Ascending aorta (tissue), 2 donors: ENCODE data around the gene ZNF205. TPM values are rescaled to one million over a fixed set of nuclear protein-coding genes. Genes with fewer than 3 reads are reported as not detected.
"Not testable (repeated sequence)": the region's sequence is repeated elsewhere in the genome, so short reads cannot be mapped to it uniquely, and the experiment has no call there.

Experiments
- DNase-seq, 2 donors: peaks; one replicate each; pipeline ENCODE4 v3.0.0-alpha.2; 2019; ENCODE audit warnings: low spot score in 2 of 2
- H3K27ac ChIP-seq, 2 donors: fragments of 200-600 bp; sonication (generic); one replicate each; pipeline ENCODE4 v1.5.1; 2016 to 2017; ENCODE audit warnings: mild to moderate bottlenecking in 1 of 2
- H3K27me3 ChIP-seq: fragments of 200-600 bp; sonication (generic); one replicate; pipeline ENCODE4 v1.5.1; 2017
- H3K36me3 ChIP-seq, 2 donors: fragments of 200-600 bp; sonication (generic); one replicate each; pipeline ENCODE4 v1.5.1; 2016
- H3K4me1 ChIP-seq, 2 donors: fragments of 200-600 bp; sonication (generic); one replicate each; pipeline ENCODE4 v1.5.1; 2016 to 2017; ENCODE audit warnings: mild to moderate bottlenecking in 1 of 2
- H3K4me3 ChIP-seq, 2 donors: fragments of 200-600 bp; sonication (generic); one replicate each; pipeline ENCODE4 v1.5.1; 2016 to 2017; ENCODE audit warnings: mild to moderate bottlenecking in 1 of 2
- H3K9me3 ChIP-seq, 2 donors: fragments of 200-600 bp; sonication (generic); one replicate each; pipeline ENCODE4 v1.5.1; 2016
- CTCF ChIP-seq, 3 experiments: fragments of 200-600 bp in 2 of 3; fragments of 450-650 bp in 1 of 3; sonication (generic) in 2 of 3; IDR thresholded peaks; one replicate each; pipeline ENCODE4 v1.5.1; 2016 to 2019; ENCODE audit warnings: antibody characterized with exemption in 3 of 3, mild to moderate bottlenecking in 1 of 3, moderate library complexity in 1 of 3
- intact Hi-C: fragments of 100-400 bp; cut with DNase I; formaldehyde crosslinking; loops from one replicate; pipeline ENCODE4 v1.15.1; 2023
- total RNA-seq: library from RNA; depleted of rRNA; stranded (reverse); fragments of >200 nt; gene quantifications from one replicate; pipeline ENCODE4 v1.1.0, GENCODE V29; 2016

ZNF205 gene
- total RNA-seq, 1 donor from 2014 or later = 49.8 TPM

DNA sequence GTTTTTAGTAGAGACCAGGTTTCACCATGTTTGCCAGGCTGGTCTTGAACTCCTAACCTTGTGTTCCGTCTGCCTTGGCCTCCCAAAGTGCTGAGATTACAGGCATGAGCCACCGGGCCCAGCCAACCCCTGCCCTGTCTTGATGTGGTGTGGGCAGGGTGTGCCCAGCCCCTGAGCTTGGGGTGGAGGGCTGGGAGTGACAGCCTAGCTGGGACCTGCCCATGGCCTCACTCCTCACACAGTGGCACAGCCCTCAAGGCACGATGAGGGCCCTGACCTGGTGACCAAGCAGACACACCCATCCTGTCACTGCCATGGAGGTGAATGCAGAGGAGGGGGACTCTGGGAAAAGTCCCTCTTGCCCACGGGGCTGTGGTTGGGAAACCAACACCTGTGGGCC lies 43.9 kb upstream of the ZNF205 start:
- peaks cover 0 to 5% of the 10 kb centered on the region in 2 donors for H3K4me1 ChIP-seq
- DNase-seq = no peak
- no peaks in the 10 kb centered on the region for H3K27me3 ChIP-seq
- no peak overlapping the region for H3K4me3 ChIP-seq
- H3K9me3 ChIP-seq = no peaks in the 10 kb centered on the region
- no peaks in the 10 kb centered on the region for H3K36me3 ChIP-seq
- intact Hi-C loops = no loop called here
- no peak overlapping the region for H3K27ac ChIP-seq
- TF ChIP-seq CTCF (IDR thresholded peaks at IDR 0.05) = no peak

GRCh38 chr16:3069146-3069545 lies 43.2 kb upstream of the ZNF205 start:
- H3K36me3 ChIP-seq, intact Hi-C loops, H3K9me3 ChIP-seq, H3K4me1 ChIP-seq, H3K27me3 ChIP-seq, H3K4me3 ChIP-seq, H3K27ac ChIP-seq, DNase-seq: not testable (repeated sequence)

DNA sequence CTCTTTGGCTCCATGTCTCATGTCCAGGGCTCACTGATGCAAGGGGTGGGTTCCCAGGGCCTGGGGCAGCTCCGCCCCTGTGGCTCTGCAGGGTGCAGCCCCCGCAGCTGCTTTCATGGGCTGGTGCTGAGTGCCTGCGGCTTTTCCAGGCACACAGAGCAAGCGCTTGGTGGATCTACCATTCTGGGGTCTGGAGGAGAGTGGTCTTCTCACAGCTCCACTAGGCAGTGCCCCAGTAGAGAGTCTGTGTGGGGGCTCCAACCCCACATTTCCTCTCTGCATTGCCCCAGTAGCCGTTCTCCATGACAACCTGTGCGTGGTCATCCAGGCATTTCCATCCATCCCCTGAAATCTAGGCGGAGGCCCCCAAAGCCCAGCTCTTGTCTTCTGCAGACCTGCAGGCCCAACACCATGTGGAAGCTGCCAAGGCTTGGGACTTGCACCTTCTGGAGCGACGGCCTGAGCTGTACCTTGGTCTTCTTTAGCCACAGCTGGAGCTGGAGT lies 41.7 kb upstream of the ZNF205 start:
- Histone ChIP-seq H3K4me1 (no peaks in the 10 kb centered on the region), H3K27ac (no peak overlapping the region), H3K4me3 (no peak overlapping the region), H3K36me3 (no peaks in the 10 kb centered on the region), H3K9me3 (no peaks in the 10 kb centered on the region), H3K27me3 (no peaks in the 10 kb centered on the region)
- intact Hi-C loops = no loop called here
- no peak for DNase-seq
- no peak for TF ChIP-seq CTCF (IDR thresholded peaks at IDR 0.05)

DNA sequence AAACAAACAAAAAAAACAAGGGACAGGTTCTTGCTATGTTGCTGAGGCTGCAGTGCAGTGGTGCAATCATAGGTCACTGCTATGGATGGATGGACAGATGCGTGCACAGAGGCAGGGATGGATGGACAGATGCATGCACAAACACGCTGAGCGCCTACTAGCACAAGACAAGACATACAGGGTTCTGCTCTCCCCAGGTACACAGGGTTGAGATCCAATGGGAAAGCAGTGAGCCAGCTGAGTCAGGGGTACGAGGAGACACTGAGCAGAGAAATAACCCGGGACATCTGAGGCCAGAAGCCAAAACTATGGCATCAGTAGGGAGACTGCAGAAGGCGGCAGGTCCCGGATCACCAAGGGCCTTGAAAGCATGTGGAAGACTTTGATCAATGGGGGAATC lies 40.7 kb upstream of the ZNF205 start:
- Histone ChIP-seq H3K4me3 (no peak overlapping the region), H3K27me3 (no peaks in the 10 kb centered on the region), H3K27ac (no peak overlapping the region), H3K4me1 (no peaks in the 10 kb centered on the region), H3K36me3 (no peaks in the 10 kb centered on the region), H3K9me3 (no peaks in the 10 kb centered on the region)
- intact Hi-C loops = no loop called here
- DNase-seq = no peak
- no peak for TF ChIP-seq CTCF (IDR thresholded peaks at IDR 0.05)

GRCh38 chr16:3072148-3072547 lies 40.2 kb upstream of the ZNF205 start:
- intact Hi-C loops, DNase-seq, H3K36me3 ChIP-seq, H3K27me3 ChIP-seq, H3K4me1 ChIP-seq, H3K9me3 ChIP-seq, H3K4me3 ChIP-seq, H3K27ac ChIP-seq: not testable (repeated sequence)

- H3K9me3 ChIP-seq, H3K27ac ChIP-seq, H3K4me1 ChIP-seq, H3K36me3 ChIP-seq, H3K4me3 ChIP-seq, intact Hi-C loops, H3K27me3 ChIP-seq, DNase-seq: not testable (repeated sequence)
Measured at GRCh38 chr16:3072576-3073263, 39.7 kb upstream of the ZNF205 start.

DNA sequence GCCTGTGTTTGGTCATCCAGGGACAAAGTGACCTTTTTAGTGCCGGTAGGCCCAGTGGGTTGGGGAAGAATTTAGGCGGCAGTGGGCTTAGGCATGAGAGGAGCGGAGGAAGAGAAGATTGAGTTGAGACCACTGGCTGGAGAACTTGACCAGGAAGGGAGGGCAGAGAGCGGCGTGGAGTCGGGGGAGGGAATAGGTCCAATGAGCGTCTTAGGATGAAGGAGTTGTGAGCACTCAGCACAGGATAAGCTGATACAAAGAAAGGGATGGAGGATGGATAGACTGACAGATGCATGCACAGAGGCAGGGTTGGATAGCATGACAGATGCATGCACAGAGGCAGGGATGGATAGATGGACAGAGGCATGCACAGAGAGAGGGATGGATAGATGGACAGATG lies 38.9 kb upstream of the ZNF205 start:
- Histone ChIP-seq H3K27me3 (no peaks in the 10 kb centered on the region), H3K9me3 (no peaks in the 10 kb centered on the region), H3K4me3 (no peak overlapping the region), H3K4me1 (no peaks in the 10 kb centered on the region), H3K27ac (no peak overlapping the region), H3K36me3 (no peaks in the 10 kb centered on the region)
- no peak for DNase-seq
- TF ChIP-seq CTCF (IDR thresholded peaks at IDR 0.05) = no peak
- intact Hi-C loops = no loop called here
